Fibroblast of lung (primary cell): Measurements from ENCODE around the gene BUD13.

Source experiments
- EZH2 ChIP-seq: IDR thresholded peaks from 2 replicates; pipeline ENCODE4 v1.5.1; 2012; ENCODE audit warnings: low read length, control low read depth, mild to moderate bottlenecking; ENCODE audit errors: missing control alignments
- TF ChIP-seq, protein P1 (sequence below), 2 donors: IDR thresholded peaks in 1 of 2; conservative IDR thresholded peaks in 1 of 2; 1 replicate in 1 of 2; 2 replicates in 1 of 2; pipeline ENCODE4 v1.5.1; 2011 to 2012; ENCODE audit warnings: low read length in 2 of 2, control low read depth in 1 of 2, inconsistent platforms in 1 of 2, low read depth in 1 of 2, mild to moderate bottlenecking in 1 of 2

DNA sequence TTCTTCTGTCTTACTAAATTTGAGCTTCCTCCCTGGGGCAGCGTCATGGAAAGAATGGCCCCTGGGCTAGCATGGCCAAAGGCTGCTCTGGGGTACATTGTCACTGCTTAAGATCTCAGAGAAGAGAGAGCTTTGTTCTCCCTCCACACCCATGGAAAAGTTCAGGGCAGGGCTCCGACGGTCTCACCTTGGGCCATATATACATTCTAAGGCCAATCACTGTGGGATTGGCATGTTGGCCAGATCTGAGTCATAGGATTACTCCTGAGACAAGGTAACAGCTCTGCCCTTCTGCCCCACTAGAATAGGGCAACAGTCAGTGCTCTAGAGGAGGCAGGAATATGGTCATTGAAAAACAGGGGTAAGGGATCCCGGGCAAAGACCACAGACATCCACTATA lies 56.2 kb downstream of the BUD13 start:
- TF ChIP-seq, protein P1, sequence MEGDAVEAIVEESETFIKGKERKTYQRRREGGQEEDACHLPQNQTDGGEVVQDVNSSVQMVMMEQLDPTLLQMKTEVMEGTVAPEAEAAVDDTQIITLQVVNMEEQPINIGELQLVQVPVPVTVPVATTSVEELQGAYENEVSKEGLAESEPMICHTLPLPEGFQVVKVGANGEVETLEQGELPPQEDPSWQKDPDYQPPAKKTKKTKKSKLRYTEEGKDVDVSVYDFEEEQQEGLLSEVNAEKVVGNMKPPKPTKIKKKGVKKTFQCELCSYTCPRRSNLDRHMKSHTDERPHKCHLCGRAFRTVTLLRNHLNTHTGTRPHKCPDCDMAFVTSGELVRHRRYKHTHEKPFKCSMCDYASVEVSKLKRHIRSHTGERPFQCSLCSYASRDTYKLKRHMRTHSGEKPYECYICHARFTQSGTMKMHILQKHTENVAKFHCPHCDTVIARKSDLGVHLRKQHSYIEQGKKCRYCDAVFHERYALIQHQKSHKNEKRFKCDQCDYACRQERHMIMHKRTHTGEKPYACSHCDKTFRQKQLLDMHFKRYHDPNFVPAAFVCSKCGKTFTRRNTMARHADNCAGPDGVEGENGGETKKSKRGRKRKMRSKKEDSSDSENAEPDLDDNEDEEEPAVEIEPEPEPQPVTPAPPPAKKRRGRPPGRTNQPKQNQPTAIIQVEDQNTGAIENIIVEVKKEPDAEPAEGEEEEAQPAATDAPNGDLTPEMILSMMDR (conservative IDR thresholded peaks at IDR 0.05 in 1 of 2, IDR thresholded peaks at IDR 0.05 in 1 of 2; ENCODE audit: low read depth in 1 of 2, low read length in 2 of 2) = no peak
- TF ChIP-seq EZH2 = no peak
